HG02973 (cell line): ENCODE measurements around the gene FMO4.
A peak's percentile ranks its signal among the peaks of the same experiment; 100 is the strongest.
"Not testable (repeated sequence)": the region's sequence is repeated elsewhere in the genome, so short reads cannot be mapped to it uniquely, and the experiment has no call there.

ENCODE experiments used
- ATAC-seq: cut with Tn5 transposase; IDR thresholded peaks from one replicate; pipeline ENCODE4 v1.9.1; 2021; ENCODE audit warnings: moderate library complexity; ENCODE audit not compliant: unreplicated experiment

Gene FMO4, protein sequence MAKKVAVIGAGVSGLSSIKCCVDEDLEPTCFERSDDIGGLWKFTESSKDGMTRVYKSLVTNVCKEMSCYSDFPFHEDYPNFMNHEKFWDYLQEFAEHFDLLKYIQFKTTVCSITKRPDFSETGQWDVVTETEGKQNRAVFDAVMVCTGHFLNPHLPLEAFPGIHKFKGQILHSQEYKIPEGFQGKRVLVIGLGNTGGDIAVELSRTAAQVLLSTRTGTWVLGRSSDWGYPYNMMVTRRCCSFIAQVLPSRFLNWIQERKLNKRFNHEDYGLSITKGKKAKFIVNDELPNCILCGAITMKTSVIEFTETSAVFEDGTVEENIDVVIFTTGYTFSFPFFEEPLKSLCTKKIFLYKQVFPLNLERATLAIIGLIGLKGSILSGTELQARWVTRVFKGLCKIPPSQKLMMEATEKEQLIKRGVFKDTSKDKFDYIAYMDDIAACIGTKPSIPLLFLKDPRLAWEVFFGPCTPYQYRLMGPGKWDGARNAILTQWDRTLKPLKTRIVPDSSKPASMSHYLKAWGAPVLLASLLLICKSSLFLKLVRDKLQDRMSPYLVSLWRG

DNA sequence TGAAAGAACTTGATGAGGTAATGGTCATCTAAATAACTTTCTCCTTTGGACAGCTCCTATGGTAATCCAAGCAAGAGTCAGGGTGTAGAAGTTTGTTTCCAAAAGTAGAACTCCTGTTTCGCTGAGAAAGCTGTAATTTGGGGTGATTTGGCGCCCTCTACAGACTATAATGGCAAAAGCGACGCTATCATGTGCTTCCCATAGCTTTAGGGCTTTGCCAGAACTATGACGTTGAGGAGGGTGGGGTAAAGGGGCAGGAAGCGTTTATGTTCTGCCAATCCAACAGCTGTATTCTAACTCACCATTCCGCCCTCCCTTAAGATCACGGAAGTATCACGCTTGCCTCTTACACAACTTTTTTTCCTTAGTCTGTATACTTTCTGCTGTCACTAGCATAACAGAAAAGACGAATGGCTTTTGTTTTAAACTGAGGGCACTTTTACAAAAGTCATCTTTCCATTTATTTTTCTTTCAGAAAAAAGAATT, at the start of gene FMO4:
Gene FMO4 (plus strand): TSS at position 349 of the 486 bp plus-strand sequence. CDS start 5,643 bp downstream, outside the sequence.
- ATAC-seq: peak; percentile 100

DNA sequence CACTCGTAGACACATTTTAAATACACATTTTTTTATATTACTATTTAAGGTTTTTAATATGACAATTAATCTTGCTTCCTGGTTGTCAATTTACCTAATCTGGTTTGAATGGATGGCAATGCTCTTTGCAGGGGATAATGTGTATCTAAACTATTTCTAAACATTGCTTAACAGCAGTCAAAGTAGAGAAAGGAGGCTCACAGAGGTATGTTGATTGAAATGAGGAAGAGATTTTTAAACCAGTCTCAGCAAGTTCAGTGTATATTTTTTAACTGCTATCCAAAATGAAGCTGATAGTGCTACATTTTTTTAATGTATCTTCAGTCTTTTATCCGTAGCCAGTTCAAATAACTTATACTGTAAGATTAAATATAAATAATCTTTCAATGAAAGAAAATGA, 48.3 kb upstream of the FMO4 start:
- no peak for ATAC-seq

DNA sequence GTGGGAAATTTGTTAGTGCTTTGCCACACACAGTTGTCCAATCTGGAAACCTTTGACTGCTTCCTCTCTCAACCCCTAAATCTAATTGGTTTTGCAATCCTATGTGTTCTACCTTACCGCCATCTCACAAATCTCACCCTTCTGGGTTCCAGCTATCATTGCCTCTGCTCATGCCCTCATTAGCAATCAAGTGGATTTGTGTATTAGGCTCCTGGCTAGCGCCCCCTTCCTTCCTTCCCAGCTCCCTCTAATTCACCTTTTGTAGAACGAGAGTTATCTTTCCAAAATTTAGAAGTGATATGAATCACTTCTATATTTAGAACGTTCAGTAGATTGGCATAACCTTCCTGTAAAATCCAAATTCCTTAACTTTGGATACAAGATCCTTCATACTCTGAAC, 47.1 kb upstream of the FMO4 start:
- no peak for ATAC-seq

DNA sequence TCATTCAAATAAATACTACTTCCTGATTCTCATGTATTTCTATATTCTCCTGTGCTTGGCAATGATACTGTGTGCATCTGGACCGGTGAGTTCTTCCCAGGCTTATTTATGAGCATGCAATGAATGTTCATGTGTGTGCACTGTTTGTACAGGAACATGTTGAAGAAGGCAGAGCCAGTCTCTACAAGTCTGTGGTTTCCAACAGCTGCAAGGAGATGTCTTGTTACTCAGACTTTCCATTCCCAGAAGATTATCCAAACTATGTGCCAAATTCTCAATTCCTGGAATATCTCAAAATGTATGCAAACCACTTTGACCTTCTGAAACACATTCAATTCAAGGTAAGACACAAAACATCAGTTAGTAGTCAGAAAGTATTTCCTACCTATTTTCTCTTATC, 46.6 kb upstream of the FMO4 start:
- no peak for ATAC-seq

DNA sequence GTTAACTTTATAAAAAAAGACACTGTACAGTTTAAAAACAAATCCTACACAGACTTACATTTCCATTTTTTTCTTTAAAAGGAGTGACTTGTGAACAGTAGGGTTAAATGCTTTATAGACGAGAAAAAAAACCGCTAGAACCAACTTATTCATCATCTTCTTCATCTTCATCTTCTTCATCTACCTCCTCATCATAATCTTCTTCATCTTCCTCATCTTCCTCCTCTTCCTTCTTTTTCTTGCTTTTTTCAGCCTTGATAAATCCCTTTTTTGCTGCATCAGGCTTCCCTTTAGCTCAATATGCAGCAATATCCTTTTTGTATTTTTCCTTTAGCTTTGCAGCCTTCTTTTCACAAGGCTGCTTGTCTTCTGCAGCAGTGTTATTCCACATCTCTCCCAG, 43.2 kb upstream of the FMO4 start:
- ATAC-seq: no peak

DNA sequence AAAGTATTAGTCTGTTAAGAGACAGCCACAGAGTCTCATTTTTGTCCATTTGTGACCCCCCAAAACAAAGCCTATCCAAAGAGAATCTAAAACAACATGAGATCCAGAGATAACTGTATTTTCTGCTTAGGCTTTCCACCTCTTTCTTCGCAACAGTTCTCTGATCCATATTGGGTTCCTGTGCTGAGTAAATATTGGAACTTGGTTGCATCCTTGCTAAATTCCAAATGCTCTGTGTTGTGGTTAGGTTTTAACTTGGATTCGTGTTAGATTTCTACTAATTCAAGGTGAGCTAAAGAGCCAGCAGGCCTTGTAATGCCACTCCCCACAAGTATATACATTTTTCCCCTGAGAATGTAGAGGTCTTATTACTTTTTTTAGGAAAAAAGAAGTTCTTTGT, 36.4 kb upstream of the FMO4 start:
- no peak for ATAC-seq

DNA sequence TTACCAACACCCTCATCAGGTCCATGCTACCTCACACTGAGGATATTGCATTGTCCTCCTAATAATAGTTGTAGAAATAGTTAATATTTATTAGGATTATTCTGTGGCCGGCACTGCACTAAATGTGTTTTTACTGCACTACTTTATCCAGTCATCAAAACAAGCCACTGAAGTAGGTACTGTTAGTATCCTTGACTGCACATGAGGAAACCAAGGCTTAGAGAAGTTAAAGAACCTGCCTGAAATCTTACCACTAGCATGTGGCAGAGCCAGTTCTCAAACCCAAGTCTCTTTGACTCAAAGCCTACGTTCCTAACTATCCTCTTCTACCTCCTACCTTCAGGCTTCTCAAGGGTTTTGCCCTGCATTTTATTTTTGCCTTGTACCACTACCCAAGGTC, 34.7 kb upstream of the FMO4 start:
- ATAC-seq: no peak

DNA sequence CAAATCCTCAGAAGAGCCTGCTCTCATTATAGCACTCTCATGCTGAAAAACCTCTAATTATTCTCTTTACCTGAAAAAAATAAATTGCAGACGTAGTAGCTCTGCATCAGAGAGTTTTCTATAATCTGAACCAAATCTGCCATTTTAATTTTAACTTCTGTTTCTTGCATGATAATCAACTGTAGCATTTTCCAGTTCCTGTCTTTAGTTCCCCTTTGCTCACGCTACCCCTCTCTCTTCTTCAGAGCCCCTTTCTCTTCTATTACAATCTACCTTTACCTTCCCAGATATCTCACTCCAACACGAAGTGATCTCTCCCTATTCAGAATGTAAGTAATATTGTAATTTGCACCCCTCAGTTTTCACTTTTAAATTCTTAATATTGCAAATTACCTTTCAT, 34.3 kb upstream of the FMO4 start:
- no peak for ATAC-seq

DNA sequence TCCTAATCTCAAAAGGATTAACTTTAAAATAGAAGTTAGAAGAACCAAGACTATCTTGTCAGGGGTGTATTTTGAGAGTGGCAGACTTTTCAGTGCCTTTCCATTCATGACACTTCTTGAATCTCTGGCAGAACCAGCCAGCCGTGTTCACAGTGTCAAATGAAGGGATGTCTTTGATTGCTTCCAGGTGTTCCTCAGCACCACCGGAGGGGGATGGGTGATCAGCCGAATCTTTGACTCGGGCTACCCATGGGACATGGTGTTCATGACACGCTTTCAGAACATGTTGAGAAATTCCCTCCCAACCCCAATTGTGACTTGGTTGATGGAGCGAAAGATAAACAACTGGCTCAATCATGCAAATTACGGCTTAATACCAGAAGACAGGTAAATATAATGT, 33.4 kb upstream of the FMO4 start:
- ATAC-seq: no peak

DNA sequence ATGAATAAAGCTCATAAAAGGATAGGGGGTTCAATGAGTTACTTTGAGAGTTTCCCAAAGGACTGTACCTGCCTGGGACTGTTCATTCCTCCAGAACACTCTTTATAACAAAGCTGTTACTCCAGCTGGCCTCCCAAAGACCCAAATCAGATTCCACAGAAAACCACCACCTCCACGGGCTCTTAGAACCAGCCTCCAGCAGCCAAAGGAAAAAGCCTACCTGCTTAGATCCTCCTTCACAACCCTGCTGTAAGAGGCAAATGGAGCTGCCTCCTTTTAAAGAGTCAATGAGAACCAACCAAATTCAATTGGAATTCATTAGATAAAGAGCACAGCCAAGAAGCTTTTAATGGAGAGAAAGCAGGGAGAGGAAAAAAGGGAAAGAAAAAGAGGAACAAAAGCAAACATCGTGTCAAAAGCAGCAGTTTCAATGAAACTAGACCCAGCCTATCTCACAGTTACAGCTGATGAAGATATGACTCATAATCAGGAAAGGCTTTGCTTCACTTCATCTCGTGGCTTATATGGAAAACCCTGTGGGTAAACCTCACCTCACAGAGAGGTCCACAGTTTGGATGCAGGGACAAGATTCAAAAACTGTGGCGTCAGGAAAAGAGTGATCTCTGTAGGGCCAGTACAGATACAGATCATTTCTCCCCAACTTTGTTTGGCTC, 27.8 kb upstream of the FMO4 start:
- ATAC-seq: no peak

DNA sequence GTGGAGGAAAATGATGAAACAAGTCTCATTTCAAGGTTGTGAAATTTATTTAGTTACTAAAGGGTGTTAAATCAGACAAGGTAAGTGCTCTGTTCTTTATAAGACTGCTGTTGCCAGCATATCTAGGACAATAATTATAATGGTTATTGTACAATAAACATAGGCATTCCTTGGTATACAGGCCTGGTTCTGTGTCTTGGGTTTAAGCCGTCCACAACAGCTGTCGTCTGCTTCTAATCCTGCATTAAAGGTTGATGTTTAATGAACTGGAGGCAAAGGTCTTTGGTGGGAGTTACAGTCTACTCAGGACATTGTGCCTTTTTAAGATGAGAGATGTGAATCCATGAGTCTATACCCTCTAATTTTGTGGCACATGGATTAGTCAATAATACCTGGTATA, 23.4 kb upstream of the FMO4 start:
- no peak for ATAC-seq

DNA sequence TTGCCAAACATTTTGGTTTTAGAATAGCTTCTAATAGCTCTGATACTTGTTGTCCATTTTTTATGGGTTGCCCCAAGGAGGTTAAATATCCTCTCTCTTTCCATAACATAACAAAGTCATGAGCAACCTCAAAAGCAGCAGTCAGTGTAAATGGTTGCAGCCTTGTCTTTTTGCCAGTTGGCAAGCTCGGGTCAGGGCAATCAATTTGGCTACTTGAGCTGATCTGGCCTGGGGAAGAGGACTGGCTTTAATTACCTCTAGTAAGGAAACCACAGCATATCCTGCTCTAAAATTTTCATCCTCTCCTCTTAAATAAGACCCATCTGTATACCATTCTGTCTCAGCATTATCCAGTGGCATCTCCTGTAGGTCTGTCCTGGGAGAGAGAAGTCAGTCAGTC, 21.2 kb upstream of the FMO4 start:
- no peak for ATAC-seq

DNA sequence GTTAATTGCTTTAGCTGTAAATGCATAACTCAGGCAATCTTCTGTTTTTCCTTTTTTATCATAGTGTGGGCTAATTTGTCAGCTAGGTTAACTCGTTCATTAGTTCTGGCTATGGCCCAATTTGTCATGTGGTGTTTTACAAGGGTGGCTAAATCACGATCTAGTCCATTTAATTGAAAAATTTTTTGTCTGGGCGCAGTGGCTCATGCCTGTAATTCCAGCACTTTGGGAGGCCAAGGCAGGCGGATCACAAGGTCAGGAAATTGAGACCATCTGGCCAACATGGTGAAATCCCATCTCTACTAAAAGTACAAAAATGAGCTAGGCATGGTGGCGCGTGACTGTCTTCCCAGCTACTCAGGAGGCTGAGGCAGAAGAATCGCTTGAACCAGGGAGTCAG, 18.6 kb upstream of the FMO4 start:
- ATAC-seq: not testable (repeated sequence)

DNA sequence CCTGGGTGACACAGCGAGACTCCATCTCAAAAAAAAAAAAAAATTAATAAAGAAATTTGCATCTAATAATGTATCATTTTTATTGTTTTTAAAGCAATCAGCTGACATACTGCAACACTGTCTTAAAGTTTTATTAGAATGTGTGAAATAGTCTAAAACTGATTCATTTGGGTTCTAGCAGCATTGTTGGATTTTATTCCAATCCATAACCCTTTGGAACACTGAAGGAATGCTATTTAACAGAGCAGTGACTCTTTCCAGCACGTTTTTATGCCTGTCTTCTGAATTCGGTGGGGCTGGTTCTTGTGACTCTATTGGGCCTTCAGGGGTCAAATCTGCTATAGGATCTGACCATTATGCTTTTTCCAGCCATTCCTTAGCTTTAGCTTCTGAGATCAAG, 18.2 kb upstream of the FMO4 start:
- no peak for ATAC-seq

DNA sequence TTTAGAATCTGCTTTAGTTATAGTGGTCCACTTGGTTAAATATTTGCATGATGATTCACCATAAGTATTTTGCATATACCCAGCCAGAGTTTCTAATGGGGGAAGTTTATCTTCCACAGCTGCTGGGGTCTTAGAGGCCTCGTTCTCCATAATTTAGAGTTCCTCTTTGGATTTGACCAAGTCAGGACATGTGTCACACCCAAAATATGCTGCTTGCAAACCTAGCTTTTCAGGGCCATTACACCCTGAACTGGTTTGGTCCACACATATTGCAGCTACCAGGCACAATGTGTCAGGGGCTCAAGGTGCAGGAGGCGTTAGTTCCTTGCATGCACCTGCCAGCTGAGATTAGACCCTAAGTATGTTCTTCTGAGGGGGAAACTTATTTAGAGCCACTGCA, 17.1 kb upstream of the FMO4 start:
- no peak for ATAC-seq

DNA sequence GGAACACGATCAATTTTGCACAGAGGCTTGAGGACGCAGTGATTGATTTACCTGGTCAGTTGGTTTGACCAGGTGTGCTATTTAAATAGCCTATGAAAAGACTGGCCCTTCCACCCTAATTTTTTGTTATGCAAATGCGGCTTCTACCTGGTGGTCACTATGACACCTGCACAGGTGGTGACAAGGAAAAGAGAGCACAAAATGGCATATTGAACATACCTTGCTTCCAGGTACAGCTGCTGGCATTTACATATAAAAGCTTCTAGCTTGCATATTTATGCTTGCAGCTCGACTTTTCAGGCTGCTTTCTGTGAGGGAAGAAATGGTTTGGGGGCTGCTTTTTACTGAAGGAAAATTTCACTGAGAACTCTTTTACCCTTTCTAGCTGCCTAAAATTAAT, 15.3 kb upstream of the FMO4 start:
- no peak for ATAC-seq

DNA sequence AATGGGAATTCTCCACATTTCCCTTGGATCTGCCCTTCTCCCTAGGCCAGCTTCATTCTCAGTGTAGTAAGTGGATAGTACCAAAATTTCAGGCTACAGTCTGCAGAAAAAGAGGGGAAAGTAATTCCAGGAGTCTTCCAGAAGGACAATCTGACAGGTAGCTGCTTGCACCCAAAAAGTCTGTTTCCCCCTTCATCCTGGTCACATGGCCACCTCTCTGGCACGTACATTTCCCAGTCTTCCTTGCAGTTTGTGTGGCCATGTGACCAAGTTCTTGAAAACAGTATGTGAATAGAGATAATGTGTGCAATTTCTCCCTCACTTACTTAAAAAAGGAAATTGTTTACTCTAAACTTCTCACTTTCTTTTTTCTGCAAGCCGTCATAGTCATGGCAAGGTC, 14.6 kb upstream of the FMO4 start:
- no peak for ATAC-seq

DNA sequence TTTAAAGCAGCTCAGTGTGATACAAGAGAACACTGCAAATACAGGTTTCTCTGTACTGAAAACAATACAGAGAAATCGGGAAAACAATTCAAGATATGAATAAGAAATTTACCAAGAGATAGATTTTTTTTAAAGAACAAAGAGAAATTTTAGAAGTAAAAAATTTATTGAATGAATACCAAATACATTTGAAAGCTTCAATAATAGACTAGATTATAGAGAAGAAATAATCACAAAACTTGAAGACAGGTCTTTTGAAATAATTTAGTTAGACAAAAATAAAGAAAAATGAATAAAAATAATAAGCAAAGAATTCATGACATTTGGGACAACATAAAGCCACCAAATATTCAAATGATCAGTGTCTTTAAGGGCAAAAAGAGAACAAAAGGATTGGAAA, 13.6 kb upstream of the FMO4 start:
- ATAC-seq: no peak

DNA sequence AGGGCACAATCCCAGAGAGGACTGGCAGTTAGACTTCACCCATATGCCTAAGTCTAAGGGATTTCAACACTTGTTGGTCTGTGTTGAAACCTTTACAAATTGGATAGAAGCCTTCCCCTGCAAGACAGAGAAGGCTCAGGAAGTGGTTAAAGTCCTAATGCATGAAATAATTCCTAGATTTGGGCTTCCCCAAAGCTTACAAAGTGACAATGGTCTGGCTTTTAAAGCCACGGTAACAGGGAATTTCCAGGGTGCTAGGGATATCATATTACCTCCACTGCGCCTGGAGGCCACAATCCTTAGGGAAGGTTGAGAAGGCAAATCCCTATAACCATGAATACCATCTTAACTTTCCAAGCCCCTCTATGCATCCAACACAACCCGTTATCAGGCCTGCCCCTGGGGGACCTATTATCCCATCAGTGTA, 3.3 kb upstream of the FMO4 start:
- ATAC-seq: no peak

DNA sequence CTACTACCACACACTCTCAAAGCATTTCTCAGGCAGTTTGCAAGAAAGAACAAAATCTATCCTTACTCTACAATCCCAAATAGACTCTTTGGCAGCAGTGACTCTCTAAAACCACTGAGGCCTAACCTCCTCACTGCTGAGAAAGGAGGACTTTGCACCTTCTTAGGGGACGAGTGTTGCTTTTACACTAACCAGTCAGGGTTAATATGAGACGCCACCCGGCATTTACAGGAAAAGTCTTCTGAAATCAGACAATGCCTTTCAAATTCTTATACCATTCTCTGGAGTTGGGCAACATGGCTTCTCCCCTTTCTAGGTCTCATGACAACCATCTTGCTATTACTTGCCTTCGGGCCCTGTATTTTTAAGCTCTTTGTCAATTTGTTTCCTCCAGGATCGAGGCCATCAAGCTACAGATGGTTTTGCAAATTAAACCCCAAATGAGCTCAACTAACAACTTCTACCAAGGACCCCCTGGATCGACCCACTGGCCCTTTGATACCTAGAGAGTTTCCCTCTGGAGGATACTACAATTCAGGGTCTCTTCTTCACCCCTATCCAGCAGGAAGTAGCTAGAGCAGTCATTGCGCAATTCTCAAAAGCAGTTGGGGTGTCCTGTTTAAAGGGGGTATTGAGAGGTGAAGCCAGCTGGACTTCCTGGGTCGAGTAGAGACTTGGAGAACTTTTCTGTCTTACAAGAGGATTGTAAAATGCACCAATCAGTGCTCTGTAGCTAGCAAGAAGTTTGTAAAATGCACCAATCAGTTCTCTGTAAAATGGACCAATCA, 2.0 kb upstream of the FMO4 start:
- no peak for ATAC-seq

DNA sequence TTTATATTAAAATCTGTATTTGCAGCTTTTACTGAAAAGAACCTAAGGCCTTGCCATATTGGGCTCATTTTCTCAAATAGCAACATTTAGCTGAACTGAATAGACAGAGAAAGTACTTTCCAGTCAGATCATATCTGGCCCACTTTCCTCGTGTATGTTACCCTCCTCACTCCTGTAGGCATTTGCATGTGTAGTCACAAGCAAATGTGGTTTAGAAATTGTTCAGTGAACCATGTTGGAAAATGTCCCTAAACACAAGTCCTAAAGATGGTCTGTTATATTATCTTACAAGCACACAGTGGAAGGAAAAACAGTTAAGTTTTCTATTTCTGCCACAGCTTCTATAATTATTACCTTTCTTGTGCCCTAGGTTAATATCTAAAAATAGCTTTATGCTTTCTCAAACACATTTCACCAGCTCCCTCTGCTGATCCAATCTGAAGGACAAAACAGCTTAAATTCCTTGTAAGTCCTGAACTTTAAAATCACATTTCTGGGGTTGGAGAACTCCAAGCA, 606 bp upstream of the FMO4 start:
- peak; percentile 51 for ATAC-seq
